ENCODE data around the gene ZNF160.

ZNF160 gene

GRCh38 chr19:53078668-53079067 is 24.6 kb downstream of the ZNF160 start:
- peaks cover 14% of the 10 kb centered on the region; the same call in 1 of the 2 replicates for H3K9me3 ChIP-seq (ENCODE audit: low read depth, low read length)
- DNase-seq (ENCODE audit: low read depth, low spot score) = no peak
- TF ChIP-seq POLR2AphosphoS5 (IDR thresholded peaks at IDR 0.05; ENCODE audit: borderline replicate concordance, low read depth, low read length) = no peak
- TF ChIP-seq FOXP2 (optimal IDR thresholded peaks at IDR 0.05; ENCODE audit: control extremely low read depth, extremely low read length, insufficient read depth) = no peak
- no peak for TF ChIP-seq EZH2 (IDR thresholded peaks at IDR 0.05)
- peaks cover 33% of the 10 kb centered on the region for H3K36me3 ChIP-seq (ENCODE audit: insufficient read depth, low read length)
- H3K27ac ChIP-seq = no peak overlapping the region
- H3K4me3 ChIP-seq = no peak overlapping the region
- H3K9ac ChIP-seq (ENCODE audit: insufficient read length) = no peak overlapping the region

GRCh38 chr19:53076984-53077383 is 26.2 kb downstream of the ZNF160 start:
- TF ChIP-seq POLR2AphosphoS5 (IDR thresholded peaks at IDR 0.05; ENCODE audit: borderline replicate concordance, low read depth, low read length) (no peak), FOXP2 (optimal IDR thresholded peaks at IDR 0.05; ENCODE audit: control extremely low read depth, extremely low read length, insufficient read depth) (no peak), EZH2 (IDR thresholded peaks at IDR 0.05) (no peak)
- H3K4me3 ChIP-seq = no peak overlapping the region
- DNase-seq (ENCODE audit: low read depth, low spot score) = no peak
- no peak overlapping the region for H3K27ac ChIP-seq
- peaks cover 46% of the 10 kb centered on the region for H3K36me3 ChIP-seq (ENCODE audit: insufficient read depth, low read length)
- peaks cover 9% of the 10 kb centered on the region; the same call in 1 of the 2 replicates for H3K9me3 ChIP-seq (ENCODE audit: low read depth, low read length)
- H3K9ac ChIP-seq (ENCODE audit: insufficient read length) = no peak overlapping the region

- H3K27ac ChIP-seq = no peak overlapping the region
- H3K9me3 ChIP-seq (ENCODE audit: low read depth, low read length) = peaks cover 20% of the 10 kb centered on the region
- DNase-seq (ENCODE audit: low read depth, low spot score) = no peak
- peaks cover 58% of the 10 kb centered on the region for H3K36me3 ChIP-seq (ENCODE audit: insufficient read depth, low read length)
- H3K9ac ChIP-seq (ENCODE audit: insufficient read length) = no peak overlapping the region
- TF ChIP-seq FOXP2 (optimal IDR thresholded peaks at IDR 0.05; ENCODE audit: control extremely low read depth, extremely low read length, insufficient read depth) = no peak
- TF ChIP-seq EZH2 (IDR thresholded peaks at IDR 0.05) = no peak
- no peak for TF ChIP-seq POLR2AphosphoS5 (IDR thresholded peaks at IDR 0.05; ENCODE audit: borderline replicate concordance, low read depth, low read length)
- no peak overlapping the region for H3K4me3 ChIP-seq
Observed at GRCh38 chr19:53068834-53069233, 34.4 kb downstream of the ZNF160 start.

- no peak for DNase-seq (ENCODE audit: low read depth, low spot score)
- H3K4me3 ChIP-seq = no peak overlapping the region
- H3K36me3 ChIP-seq (ENCODE audit: insufficient read depth, low read length) = peaks cover 51% of the 10 kb centered on the region
- H3K9ac ChIP-seq (ENCODE audit: insufficient read length) = no peak overlapping the region
- no peak overlapping the region for H3K27ac ChIP-seq
- no peak for TF ChIP-seq POLR2AphosphoS5 (IDR thresholded peaks at IDR 0.05; ENCODE audit: borderline replicate concordance, low read depth, low read length)
- TF ChIP-seq FOXP2 (optimal IDR thresholded peaks at IDR 0.05; ENCODE audit: control extremely low read depth, extremely low read length, insufficient read depth) = no peak
- TF ChIP-seq EZH2 (IDR thresholded peaks at IDR 0.05) = no peak
- H3K9me3 ChIP-seq (ENCODE audit: low read depth, low read length) = peaks cover 20% of the 10 kb centered on the region
Observed at GRCh38 chr19:53068199-53068598, 35.0 kb downstream of the ZNF160 start.

- no peak overlapping the region for H3K9ac ChIP-seq (ENCODE audit: insufficient read length)
- H3K4me3 ChIP-seq = no peak overlapping the region
- H3K36me3 ChIP-seq (ENCODE audit: insufficient read depth, low read length) = no peaks in the 10 kb centered on the region
- H3K27ac ChIP-seq = no peak overlapping the region
- TF ChIP-seq POLR2AphosphoS5 (IDR thresholded peaks at IDR 0.05; ENCODE audit: borderline replicate concordance, low read depth, low read length) (no peak), EZH2 (IDR thresholded peaks at IDR 0.05) (no peak), FOXP2 (optimal IDR thresholded peaks at IDR 0.05; ENCODE audit: control extremely low read depth, extremely low read length, insufficient read depth) (no peak)
- DNase-seq (ENCODE audit: low read depth, low spot score) = no peak
- no peaks in the 10 kb centered on the region for H3K9me3 ChIP-seq (ENCODE audit: low read depth, low read length)
Observed at GRCh38 chr19:53057904-53058580, 45.2 kb downstream of the ZNF160 start.

- Histone ChIP-seq H3K27ac (no peak overlapping the region), H3K4me3 (no peak overlapping the region), H3K9ac (ENCODE audit: insufficient read length) (no peak overlapping the region), H3K9me3 (ENCODE audit: low read depth, low read length) (no peaks in the 10 kb centered on the region), H3K36me3 (ENCODE audit: insufficient read depth, low read length) (no peaks in the 10 kb centered on the region)
- TF ChIP-seq EZH2 (IDR thresholded peaks at IDR 0.05) (no peak), FOXP2 (optimal IDR thresholded peaks at IDR 0.05; ENCODE audit: control extremely low read depth, extremely low read length, insufficient read depth) (no peak), POLR2AphosphoS5 (IDR thresholded peaks at IDR 0.05; ENCODE audit: borderline replicate concordance, low read depth, low read length) (no peak)
- no peak for DNase-seq (ENCODE audit: low read depth, low spot score)
Observed at GRCh38 chr19:53055117-53055516, 48.1 kb downstream of the ZNF160 start.

GRCh38 chr19:53047379-53047778 is 55.8 kb downstream of the ZNF160 start:
- TF ChIP-seq POLR2AphosphoS5 (IDR thresholded peaks at IDR 0.05; ENCODE audit: borderline replicate concordance, low read depth, low read length) (no peak), EZH2 (IDR thresholded peaks at IDR 0.05) (no peak), FOXP2 (optimal IDR thresholded peaks at IDR 0.05; ENCODE audit: control extremely low read depth, extremely low read length, insufficient read depth) (no peak)
- Histone ChIP-seq H3K9me3 (ENCODE audit: low read depth, low read length) (no peaks in the 10 kb centered on the region), H3K4me3 (no peak overlapping the region), H3K27ac (no peak overlapping the region), H3K9ac (ENCODE audit: insufficient read length) (no peak overlapping the region), H3K36me3 (ENCODE audit: insufficient read depth, low read length) (no peaks in the 10 kb centered on the region)
- no peak for DNase-seq (ENCODE audit: low read depth, low spot score)

- Histone ChIP-seq H3K4me3 (no peak overlapping the region), H3K9me3 (ENCODE audit: low read depth, low read length) (no peaks in the 10 kb centered on the region), H3K9ac (ENCODE audit: insufficient read length) (no peak overlapping the region), H3K27ac (no peak overlapping the region), H3K36me3 (ENCODE audit: insufficient read depth, low read length) (no peaks in the 10 kb centered on the region)
- TF ChIP-seq FOXP2 (optimal IDR thresholded peaks at IDR 0.05; ENCODE audit: control extremely low read depth, extremely low read length, insufficient read depth) (no peak), POLR2AphosphoS5 (IDR thresholded peaks at IDR 0.05; ENCODE audit: borderline replicate concordance, low read depth, low read length) (no peak), EZH2 (IDR thresholded peaks at IDR 0.05) (no peak)
- DNase-seq (ENCODE audit: low read depth, low spot score) = no peak
Observed at GRCh38 chr19:53045536-53045935, 57.7 kb downstream of the ZNF160 start.

GRCh38 chr19:53041366-53041765 is 61.9 kb downstream of the ZNF160 start:
- no peak for TF ChIP-seq POLR2AphosphoS5 (IDR thresholded peaks at IDR 0.05; ENCODE audit: borderline replicate concordance, low read depth, low read length)
- no peak for DNase-seq (ENCODE audit: low read depth, low spot score)
- Histone ChIP-seq H3K9me3 (ENCODE audit: low read depth, low read length) (no peaks in the 10 kb centered on the region), H3K9ac (ENCODE audit: insufficient read length) (no peak overlapping the region), H3K27ac (no peak overlapping the region), H3K36me3 (ENCODE audit: insufficient read depth, low read length) (no peaks in the 10 kb centered on the region), H3K4me3 (no peak overlapping the region)

Measured in SK-N-MC (cell line).